GM23248 (cell line): Measurements from ENCODE around the gene CST11. TPM values are rescaled to one million over a fixed set of nuclear protein-coding genes. Genes with fewer than 3 reads are reported as not detected.

ENCODE experiments used
- DNase-seq: peaks from one replicate; pipeline ENCODE4 v3.0.0-alpha.2; 2015
- H2AFZ ChIP-seq: fragments of 200-600 bp; sonication (generic); 2 replicates; pipeline ENCODE4 v1.6.1; 2016; ENCODE audit warnings: antibody characterized with exemption
- H3F3A ChIP-seq: fragments of 200-600 bp; sonication (generic); 2 replicates; pipeline ENCODE4 v1.6.1; 2016; ENCODE audit warnings: mild to moderate bottlenecking, antibody characterized with exemption, mixed run types; ENCODE audit not compliant: insufficient read depth
- H3K27ac ChIP-seq: fragments of 200-600 bp; sonication (generic); 2 replicates; pipeline ENCODE4 v1.5.1; 2016; ENCODE audit warnings: mild to moderate bottlenecking
- H3K27me3 ChIP-seq: fragments of 200-600 bp; sonication (generic); replicated peaks from 2 replicates; pipeline ENCODE4 v1.6.1; 2016; ENCODE audit warnings: mild to moderate bottlenecking; ENCODE audit not compliant: insufficient read depth
- H3K36me3 ChIP-seq: fragments of 200-600 bp; sonication (generic); 2 replicates; pipeline ENCODE4 v1.6.1; 2016; ENCODE audit warnings: low read depth, mild to moderate bottlenecking
- H3K4me1 ChIP-seq: fragments of 200-600 bp; sonication (generic); 2 replicates; pipeline ENCODE4 v1.6.1; 2016; ENCODE audit warnings: mild to moderate bottlenecking; ENCODE audit not compliant: insufficient read depth
- H3K4me2 ChIP-seq: fragments of 200-600 bp; sonication (generic); one replicate; pipeline ENCODE4 v1.6.1; 2016; ENCODE audit warnings: mild to moderate bottlenecking; ENCODE audit not compliant: unreplicated experiment
- H3K4me3 ChIP-seq: fragments of 200-600 bp; sonication (generic); 2 replicates; pipeline ENCODE4 v1.5.1; 2016; ENCODE audit warnings: mild to moderate bottlenecking
- H3K79me2 ChIP-seq: fragments of 200-600 bp; sonication (generic); 2 replicates; pipeline ENCODE4 v1.6.1; 2016; ENCODE audit warnings: mild to moderate bottlenecking; ENCODE audit not compliant: insufficient read depth
- H3K9ac ChIP-seq: fragments of 200-600 bp; sonication (generic); 2 replicates; pipeline ENCODE4 v1.6.1; 2016; ENCODE audit warnings: mild to moderate bottlenecking
- H3K9me2 ChIP-seq: fragments of 200-600 bp; sonication (generic); 2 replicates; pipeline ENCODE4 v1.6.1; 2016; ENCODE audit warnings: mixed run types, mild to moderate bottlenecking, moderate library complexity; ENCODE audit not compliant: insufficient read depth
- H3K9me3 ChIP-seq: fragments of 200-600 bp; sonication (generic); one replicate; pipeline ENCODE4 v1.6.1; 2017; ENCODE audit warnings: low read depth
- H4K20me1 ChIP-seq: fragments of 200-600 bp; sonication (generic); 2 replicates; pipeline ENCODE4 v1.6.0; 2016; ENCODE audit not compliant: insufficient read depth
- EZH2 ChIP-seq: fragments of 200-600 bp; sonication (generic); IDR thresholded peaks from 2 replicates; pipeline ENCODE4 v1.6.1; 2018; ENCODE audit warnings: antibody characterized with exemption, mild to moderate bottlenecking; ENCODE audit not compliant: insufficient read depth, poor library complexity, severe bottlenecking
- EZH2phosphoT487 ChIP-seq: fragments of 200-600 bp; sonication (generic); IDR thresholded peaks from 2 replicates; pipeline ENCODE4 v1.6.1; 2018; ENCODE audit warnings: antibody characterized with exemption, moderate library complexity, mild to moderate bottlenecking, low read depth; ENCODE audit not compliant: insufficient read depth
- WGBS, 2 experiments: methylation state at CpG; one replicate each; pipeline ENCODE4 v1.1.6; 2015 to 2017; ENCODE audit warnings: low lambda C conversion rate in 2 of 2, low coverage in 1 of 2; ENCODE audit errors: missing lambda C conversion rate in 2 of 2; 5-methylcytosine and 5-hydroxymethylcytosine counted together
- in situ Hi-C: fragments of 300-500 bp; cut with MboI; formaldehyde crosslinking; loops from 2 replicates; pipeline ENCODE4 v1.15.0; 2020
- polyA plus RNA-seq: library from polyadenylated mRNA; unstranded; fragments of >200 nt; fragmentation: Nextera tagmentation; extraction: Ambion mirVana; gene quantifications from 2 replicates; pipeline ENCODE4 v1.2.1, GENCODE V29; 2016
- total RNA-seq: library from RNA; depleted of rRNA; stranded (reverse); fragments of >200 nt; shearing (Covaris generic); gene quantifications from 2 replicates; pipeline ENCODE4 v1.2.3, GENCODE V29; 2014

CST11 gene
- total and polyA plus RNA-seq, 2 experiments from 2014 or later, result not detected

- Histone ChIP-seq H3K79me2 (no peaks in the 10 kb centered on the region), H3K27me3 (no peaks in the 10 kb centered on the region), H3K36me3 (no peaks in the 10 kb centered on the region), H3K4me3 (no peak overlapping the region), H3K4me2 (no peak overlapping the region), H3K9me2 (no peaks in the 10 kb centered on the region), H3K9ac (no peak overlapping the region), H2AFZ (no peak overlapping the region), H3F3A (no peaks in the 10 kb centered on the region; the same call in 1 of the 2 replicates), H4K20me1 (no peaks in the 10 kb centered on the region), H3K9me3 (no peaks in the 10 kb centered on the region), H3K27ac (no peak overlapping the region), H3K4me1 (no peaks in the 10 kb centered on the region)
- in situ Hi-C loops, result loop anchor here (10.0 kb wide), 1 partner anchor 175 kb away; no protein-coding TSS in a partner anchor
- WGBS, 2 experiments, result 68 to 74% methylated on average over 2 of the region's 2 CpGs
- TF ChIP-seq EZH2phosphoT487, result no peak
- TF ChIP-seq EZH2, result no peak
- DNase-seq, result no peak
These were observed 12.7 kb downstream of the CST11 start for GRCh38 chr20:23440004-23440403.

GRCh38 chr20:23438661-23439060, 14.0 kb downstream of the CST11 start:
- WGBS, 2 experiments, result 69 to 74% methylated on average over 5 of the region's 5 CpGs
- in situ Hi-C loops, result no loop called here
- H3K36me3 ChIP-seq, result no peaks in the 10 kb centered on the region

GRCh38 chr20:23437126-23437899, 15.4 kb downstream of the CST11 start:
- DNase-seq, result no peak
- Histone ChIP-seq H3K4me1 (no peaks in the 10 kb centered on the region), H3K9me3 (no peaks in the 10 kb centered on the region), H3K27ac (no peak overlapping the region), H3K4me2 (no peak overlapping the region), H3K79me2 (no peaks in the 10 kb centered on the region), H3K9me2 (no peaks in the 10 kb centered on the region), H3K27me3 (no peaks in the 10 kb centered on the region; the same call in 1 of the 2 replicates), H3F3A (no peaks in the 10 kb centered on the region), H3K9ac (no peak overlapping the region), H2AFZ (no peak overlapping the region), H4K20me1 (no peaks in the 10 kb centered on the region), H3K36me3 (no peaks in the 10 kb centered on the region), H3K4me3 (no peak overlapping the region)
- in situ Hi-C loops, result no loop called here
- 50 to 55% methylated on average over 9 of the region's 9 CpGs for WGBS, 2 experiments
- TF ChIP-seq EZH2phosphoT487 (no peak), EZH2 (no peak)

More at GRCh38 chr20:23438661-23439060, 14.0 kb downstream of the CST11 start:
- Histone ChIP-seq H3K27ac (no peak overlapping the region), H3F3A (no peaks in the 10 kb centered on the region), H3K4me1 (no peaks in the 10 kb centered on the region), H3K4me2 (no peak overlapping the region), H3K9me3 (no peaks in the 10 kb centered on the region), H3K9ac (no peak overlapping the region), H3K79me2 (no peaks in the 10 kb centered on the region), H3K4me3 (no peak overlapping the region), H3K9me2 (no peaks in the 10 kb centered on the region), H4K20me1 (no peaks in the 10 kb centered on the region), H3K27me3 (no peaks in the 10 kb centered on the region), H2AFZ (no peak overlapping the region)
- TF ChIP-seq EZH2phosphoT487 (no peak), EZH2 (no peak)
- no peak for DNase-seq

- Histone ChIP-seq H2AFZ (no peak overlapping the region), H3K9me2 (no peaks in the 10 kb centered on the region), H3K27ac (no peak overlapping the region), H3F3A (no peaks in the 10 kb centered on the region), H3K4me3 (no peak overlapping the region), H3K4me2 (no peak overlapping the region), H3K9ac (no peak overlapping the region), H4K20me1 (no peaks in the 10 kb centered on the region), H3K4me1 (no peaks in the 10 kb centered on the region), H3K79me2 (no peaks in the 10 kb centered on the region), H3K27me3 (no peaks in the 10 kb centered on the region; the same call in 1 of the 2 replicates), H3K9me3 (no peaks in the 10 kb centered on the region), H3K36me3 (no peaks in the 10 kb centered on the region)
- 68 to 70% methylated on average over 3 of the region's 3 CpGs for WGBS, 2 experiments
- TF ChIP-seq EZH2 (no peak), EZH2phosphoT487 (no peak)
- no peak for DNase-seq
- in situ Hi-C loops, result no loop called here
These were observed 16.0 kb downstream of the CST11 start for GRCh38 chr20:23436681-23437080.
